Measurements from ENCODE around the gene SNX15.

DNA sequence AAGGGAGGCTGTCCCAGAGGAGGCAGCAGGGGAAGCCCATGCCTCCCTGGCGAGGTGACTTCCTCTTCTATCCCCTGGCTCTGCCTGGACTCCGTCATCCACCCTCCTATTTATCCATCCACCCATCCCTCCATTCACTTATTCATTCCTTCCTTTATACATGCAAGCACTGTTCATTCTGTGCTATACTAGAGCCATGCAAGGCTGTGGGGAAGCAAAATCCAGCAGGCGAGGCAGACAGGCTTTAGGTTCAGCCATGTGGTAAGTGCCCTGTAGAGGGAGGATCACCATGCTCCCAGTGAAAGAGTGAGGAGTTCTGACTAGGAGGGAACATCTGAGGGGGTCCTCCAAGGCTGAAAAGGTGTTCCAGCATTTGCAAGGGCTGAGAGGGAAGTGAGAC is 32.3 kb downstream of the SNX15 start:
- TF ChIP-seq, protein P1, sequence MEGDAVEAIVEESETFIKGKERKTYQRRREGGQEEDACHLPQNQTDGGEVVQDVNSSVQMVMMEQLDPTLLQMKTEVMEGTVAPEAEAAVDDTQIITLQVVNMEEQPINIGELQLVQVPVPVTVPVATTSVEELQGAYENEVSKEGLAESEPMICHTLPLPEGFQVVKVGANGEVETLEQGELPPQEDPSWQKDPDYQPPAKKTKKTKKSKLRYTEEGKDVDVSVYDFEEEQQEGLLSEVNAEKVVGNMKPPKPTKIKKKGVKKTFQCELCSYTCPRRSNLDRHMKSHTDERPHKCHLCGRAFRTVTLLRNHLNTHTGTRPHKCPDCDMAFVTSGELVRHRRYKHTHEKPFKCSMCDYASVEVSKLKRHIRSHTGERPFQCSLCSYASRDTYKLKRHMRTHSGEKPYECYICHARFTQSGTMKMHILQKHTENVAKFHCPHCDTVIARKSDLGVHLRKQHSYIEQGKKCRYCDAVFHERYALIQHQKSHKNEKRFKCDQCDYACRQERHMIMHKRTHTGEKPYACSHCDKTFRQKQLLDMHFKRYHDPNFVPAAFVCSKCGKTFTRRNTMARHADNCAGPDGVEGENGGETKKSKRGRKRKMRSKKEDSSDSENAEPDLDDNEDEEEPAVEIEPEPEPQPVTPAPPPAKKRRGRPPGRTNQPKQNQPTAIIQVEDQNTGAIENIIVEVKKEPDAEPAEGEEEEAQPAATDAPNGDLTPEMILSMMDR (IDR thresholded peaks at IDR 0.05), result no peak
- TF ChIP-seq POLR2A (IDR thresholded peaks at IDR 0.05), result no peak

Measured in body of pancreas (tissue), 4 donors.